CD14-positive monocyte (primary cell): Measurements from ENCODE around the gene RNF220. TPM values are rescaled to one million over a fixed set of nuclear protein-coding genes. Genes with fewer than 3 reads are reported as not detected.

Source experiments
- DNase-seq, 3 donors: peaks; one replicate each; pipeline ENCODE4 v3.0.0-alpha.2; 2011 to 2022
- H2AFZ ChIP-seq: 2 replicates; pipeline ENCODE4 v1.6.0; 2012; ENCODE audit warnings: mild to moderate bottlenecking, low read depth, low read length, inconsistent platforms; ENCODE audit not compliant: insufficient read depth, poor library complexity, severe bottlenecking
- H3K27ac ChIP-seq, 2 donors: 1 replicate in 1 of 2; 2 replicates in 1 of 2; pipeline ENCODE4 v1.5.1; 2012 to 2013; ENCODE audit warnings: low read length in 2 of 2, control low read depth in 1 of 2, inconsistent platforms in 1 of 2, low read depth in 1 of 2, mild to moderate bottlenecking in 1 of 2
- H3K27me3 ChIP-seq, 2 donors: one replicate each; pipeline versions ENCODE4 v1.6.0 to v1.6.1; 2011 to 2013; ENCODE audit warnings: low read length in 2 of 2; ENCODE audit not compliant: control insufficient read depth in 2 of 2, insufficient read depth in 2 of 2
- H3K36me3 ChIP-seq, 2 donors: replicated peaks in 1 of 2; 1 replicate in 1 of 2; 2 replicates in 1 of 2; pipeline versions ENCODE4 v1.5.1 to v1.6.1; 2012 to 2013; ENCODE audit warnings: low read length in 2 of 2, control low read depth in 1 of 2, inconsistent platforms in 1 of 2, mild to moderate bottlenecking in 1 of 2; ENCODE audit not compliant: insufficient read depth in 2 of 2, control insufficient read depth in 1 of 2
- H3K4me1 ChIP-seq, 2 donors: 1 replicate in 1 of 2; 2 replicates in 1 of 2; pipeline versions ENCODE4 v1.5.1 to v1.6.1; 2012 to 2013; ENCODE audit warnings: low read length in 2 of 2, control low read depth in 1 of 2, inconsistent platforms in 1 of 2, mild to moderate bottlenecking in 1 of 2, moderate library complexity in 1 of 2; ENCODE audit not compliant: insufficient read depth in 2 of 2, control insufficient read depth in 1 of 2
- H3K4me2 ChIP-seq: replicated peaks from 2 replicates; pipeline ENCODE3; 2012; ENCODE audit warnings: low read length, moderate library complexity, mild to moderate bottlenecking; ENCODE audit not compliant: poor library complexity, severe bottlenecking; ENCODE audit errors: extremely low read depth
- H3K4me3 ChIP-seq, 3 experiments: fragments of 200-600 bp in 1 of 3; sonication (generic) in 1 of 3; replicated peaks in 1 of 3; 1 replicate in 2 of 3; 2 replicates in 1 of 3; pipeline ENCODE4 v1.5.1; 2011 to 2013; ENCODE audit warnings: low read length in 3 of 3, mild to moderate bottlenecking in 3 of 3, control low read depth in 2 of 3, low read depth in 2 of 3, inconsistent platforms in 1 of 3, moderate library complexity in 1 of 3
- H3K79me2 ChIP-seq: 2 replicates; pipeline ENCODE4 v1.6.0; 2012; ENCODE audit warnings: mild to moderate bottlenecking, control low read depth, inconsistent platforms, low read length, moderate library complexity; ENCODE audit not compliant: insufficient read depth
- H3K9ac ChIP-seq: 2 replicates; pipeline ENCODE4 v1.6.0; 2017; ENCODE audit warnings: low read length, mild to moderate bottlenecking; ENCODE audit not compliant: insufficient read depth, poor library complexity, severe bottlenecking
- H3K9me3 ChIP-seq, 2 donors: replicated peaks in 1 of 2; 1 replicate in 1 of 2; 2 replicates in 1 of 2; pipeline versions ENCODE4 v1.5.1 to v1.6.1; 2012 to 2013; ENCODE audit warnings: low read length in 2 of 2, control low read depth in 1 of 2; ENCODE audit not compliant: control insufficient read depth in 1 of 2, insufficient read depth in 1 of 2
- H4K20me1 ChIP-seq: 2 replicates; pipeline ENCODE4 v1.6.0; 2012; ENCODE audit warnings: mild to moderate bottlenecking, low read length, control low read depth, moderate library complexity; ENCODE audit not compliant: insufficient read depth
- H3K27ac Mint-ChIP-seq, 7 donors: one replicate each; pipeline ENCODE4 v1.8.0; 2020; ENCODE audit warnings: mild to moderate bottlenecking in 7 of 7, mixed read lengths in 7 of 7, moderate library complexity in 6 of 7, inconsistent platforms in 2 of 7
- H3K27me3 Mint-ChIP-seq, 3 donors: one replicate each; pipeline ENCODE4 v1.8.0; 2021 to 2022; ENCODE audit warnings: low read depth in 3 of 3, mild to moderate bottlenecking in 3 of 3, mixed read lengths in 3 of 3, moderate library complexity in 3 of 3, inconsistent platforms in 1 of 3
- H3K36me3 Mint-ChIP-seq, 2 donors: one replicate each; pipeline ENCODE4 v1.8.0; 2020; ENCODE audit warnings: mixed read lengths in 2 of 2, inconsistent platforms in 1 of 2, mild to moderate bottlenecking in 1 of 2
- H3K4me1 Mint-ChIP-seq: one replicate; pipeline ENCODE4 v1.8.0; 2020; ENCODE audit warnings: mild to moderate bottlenecking, mixed read lengths
- H3K4me3 Mint-ChIP-seq, 2 donors: one replicate each; pipeline ENCODE4 v1.8.0; 2020; ENCODE audit warnings: mild to moderate bottlenecking in 2 of 2, mixed read lengths in 2 of 2, moderate library complexity in 1 of 2
- H3K9me3 Mint-ChIP-seq, 7 donors: one replicate each; pipeline ENCODE4 v1.8.0; 2020 to 2022; ENCODE audit warnings: mixed read lengths in 7 of 7, mild to moderate bottlenecking in 6 of 7, moderate library complexity in 6 of 7, inconsistent platforms in 2 of 7
- CTCF ChIP-seq: fragments of 200-600 bp; IDR thresholded peaks from one replicate; pipeline ENCODE4 v1.8.0; 2022; ENCODE audit warnings: antibody characterized with exemption, mild to moderate bottlenecking
- WGBS: methylation state at CpG from one replicate; pipeline ENCODE4 v1.1.5; 2013; ENCODE audit warnings: missing lambda C conversion rate; ENCODE audit not compliant: insufficient coverage; 5-methylcytosine and 5-hydroxymethylcytosine counted together
- intact Hi-C, 2 donors: fragments of 100-400 bp; cut with micrococcal nuclease; formaldehyde crosslinking; loops; one replicate each; pipeline versions ENCODE4 v1.15.0 to v1.15.1; 2023
- polyA plus RNA-seq, 3 donors: library from polyadenylated mRNA; depleted of rRNA in 1 of 3; unstranded in 2 of 3; stranded (reverse) in 1 of 3; fragments of 300-500 nt in 2 of 3; fragments of >200 nt in 1 of 3; fragmentation: Illumina TruSeq in 2 of 3; gene quantifications; 1 replicate in 2 of 3; 2 replicates in 1 of 3; pipeline ENCODE4 v1.2.3, GENCODE V29; 2012 to 2021

RNF220 gene
- polyA plus RNA-seq, 3 donors: 39.4 to 133 (median 49.4) TPM

GRCh38 chr1:44519035-44519676 lies 114.1 kb downstream of the RNF220 start:
- H3K27ac Mint-ChIP-seq: peak overlapping the region in 5 of 7 donors; percentile 31 to 78 (median 75)
- peaks cover 16 to 22% of the 10 kb centered on the region in 2 donors for H3K4me1 ChIP-seq
- no peaks in the 10 kb centered on the region for H3K36me3 ChIP-seq
- peak overlapping the region in 1 of 2 donors; percentile 55 for H3K4me3 Mint-ChIP-seq
- H3K4me2 ChIP-seq: peak overlapping the region; percentile 38
- peaks cover 0 to 3% (median 2%) of the 10 kb centered on the region in 3 donors for H3K27me3 Mint-ChIP-seq
- intact Hi-C loops: no loop called here
- H3K9me3 ChIP-seq: no peaks in the 10 kb centered on the region
- no peaks in the 10 kb centered on the region for H3K36me3 Mint-ChIP-seq
- no peak overlapping the region for H3K9ac ChIP-seq
- DNase-seq: peak; percentile 52 to 57 (median 54)
- H3K9me3 Mint-ChIP-seq: peaks cover 0 to 2% (median 0%) of the 10 kb centered on the region in 7 donors
- peak overlapping the region in 1 of 3 experiments; percentile 25 for H3K4me3 ChIP-seq
- 0% methylated on average over 2 of the region's 7 CpGs for WGBS
- no peaks in the 10 kb centered on the region for H4K20me1 ChIP-seq
- no peak for TF ChIP-seq CTCF
- H3K4me1 Mint-ChIP-seq: peaks cover 26% of the 10 kb centered on the region
- no peaks in the 10 kb centered on the region for H3K79me2 ChIP-seq
- H3K27ac ChIP-seq: no peak overlapping the region
- no peaks in the 10 kb centered on the region for H3K27me3 ChIP-seq
- H2AFZ ChIP-seq: no peak overlapping the region

- peaks cover 22% of the 10 kb centered on the region for H3K4me1 Mint-ChIP-seq
- H3K27me3 Mint-ChIP-seq: peaks cover 0 to 3% (median 2%) of the 10 kb centered on the region in 3 donors
- peaks cover 0 to 2% (median 0%) of the 10 kb centered on the region in 7 donors for H3K9me3 Mint-ChIP-seq
- intact Hi-C loops: no loop called here
- Histone ChIP-seq H3K27ac (no peak overlapping the region), H3K79me2 (no peaks in the 10 kb centered on the region), H2AFZ (no peak overlapping the region), H3K4me1 (peaks cover 16 to 22% of the 10 kb centered on the region in 2 donors), H4K20me1 (no peaks in the 10 kb centered on the region), H3K27me3 (no peaks in the 10 kb centered on the region), H3K4me3 (no peak overlapping the region), H3K36me3 (no peaks in the 10 kb centered on the region), H3K4me2 (no peak overlapping the region), H3K9ac (no peak overlapping the region), H3K9me3 (no peaks in the 10 kb centered on the region)
- no peak overlapping the region for H3K4me3 Mint-ChIP-seq
- no peak for TF ChIP-seq CTCF
- 97% methylated on average over 3 of the region's 5 CpGs for whole genome bisulfite sequencing
- H3K27ac Mint-ChIP-seq: no peak overlapping the region
- DNase-seq: no peak
- no peaks in the 10 kb centered on the region for H3K36me3 Mint-ChIP-seq
These were observed 116.5 kb downstream of the RNF220 start for GRCh38 chr1:44521378-44522080.
